Suppressor macrophage (primary cell): Measurements from ENCODE around the gene MID1.

Source experiments
- DNase-seq, 4 experiments: peaks; one replicate each; pipeline ENCODE4 v3.0.0-alpha.2; 2020 to 2022

The MID1 gene

GRCh38 chrX:10427249-10427648 lies 193.1 kb downstream of the MID1 start:
- no peak for DNase-seq

GRCh38 chrX:10423716-10424115 lies 196.7 kb downstream of the MID1 start:
- DNase-seq: no peak

- DNase-seq: no peak
These were observed 200.3 kb downstream of the MID1 start for GRCh38 chrX:10420134-10420533.

GRCh38 chrX:10416424-10416823 lies 204.0 kb downstream of the MID1 start:
- no peak for DNase-seq

GRCh38 chrX:10415306-10416001 lies 204.9 kb downstream of the MID1 start:
- no peak for DNase-seq

- no peak for DNase-seq
These were observed 205.5 kb downstream of the MID1 start for GRCh38 chrX:10414862-10415261.

- DNase-seq: no peak
These were observed 206.1 kb downstream of the MID1 start for GRCh38 chrX:10414156-10414824.

- DNase-seq: no peak
These were observed 215.9 kb downstream of the MID1 start for GRCh38 chrX:10404436-10404835.

- DNase-seq: no peak
These were observed 219.1 kb downstream of the MID1 start for GRCh38 chrX:10401239-10401638.

GRCh38 chrX:10399043-10399741 lies 221.2 kb downstream of the MID1 start:
- no peak for DNase-seq

GRCh38 chrX:10398215-10398614 lies 222.2 kb downstream of the MID1 start:
- DNase-seq: no peak

GRCh38 chrX:10397349-10397748 lies 223.0 kb downstream of the MID1 start:
- DNase-seq: peak in 2 of 4 experiments; percentile 11 to 36

- peak in 3 of 4 experiments; percentile 16 to 32 (median 20) for DNase-seq
These were observed 224.7 kb downstream of the MID1 start for GRCh38 chrX:10395643-10396042.
